ENCODE results near the gene NRDC.
"Not testable (repeated sequence)": the region's sequence is repeated elsewhere in the genome, so short reads cannot be mapped to it uniquely, and the experiment has no call there.

The NRDC gene

DNA sequence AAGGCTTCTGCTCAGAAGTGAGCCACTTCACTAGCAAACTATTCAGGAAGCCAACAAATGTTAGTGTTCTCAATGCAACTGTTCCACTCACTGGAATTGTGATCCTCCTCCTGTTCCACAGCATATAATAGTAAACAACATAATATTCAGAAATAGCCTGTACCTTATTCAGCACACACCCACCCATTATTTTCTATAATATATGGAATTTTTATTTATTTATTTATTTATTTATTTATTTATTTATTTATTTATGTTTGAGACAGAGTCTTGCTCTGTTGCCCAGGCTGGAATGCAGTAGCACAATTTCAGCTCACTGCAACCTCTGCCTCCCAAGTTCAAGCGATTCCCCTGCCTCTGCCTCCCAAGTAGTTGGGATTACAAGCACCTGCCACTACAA is 5.3 kb downstream of the NRDC start:
- not testable (repeated sequence) for H2AFZ ChIP-seq (ENCODE audit: low read depth, low read length); H3K79me1 ChIP-seq (replicated peaks; ENCODE audit: low read length, poor library complexity, severe bottlenecking); H4K8ac ChIP-seq (ENCODE audit: low read length); H3K36me3 ChIP-seq (ENCODE audit: control insufficient read depth in 1 of 2, insufficient read depth in 2 of 2, low read depth in 1 of 2, low read length in 2 of 2); H3K27me3 ChIP-seq (ENCODE audit: control insufficient read depth in 1 of 2, insufficient read depth in 1 of 2, low read length in 2 of 2); H2BK12ac ChIP-seq (ENCODE audit: low read length in 2 of 2); H3K27ac ChIP-seq (ENCODE audit: low read length, poor library complexity, severe bottlenecking); H3K18ac ChIP-seq (ENCODE audit: low read depth in 1 of 2, low read length in 2 of 2); H2BK5ac ChIP-seq (ENCODE audit: low read depth, low read length, poor library complexity, severe bottlenecking); H3K4me3 ChIP-seq (ENCODE audit: insufficient read depth in 1 of 2, low read depth in 1 of 2, low read length in 2 of 2); H2AK5ac ChIP-seq (ENCODE audit: low read length, severe bottlenecking); H2BK120ac ChIP-seq (ENCODE audit: low read depth, low read length); H3K14ac ChIP-seq (ENCODE audit: low read length in 2 of 2); H4K91ac ChIP-seq (ENCODE audit: low read length); H3K23ac ChIP-seq (ENCODE audit: low read length in 2 of 2); H3K4me2 ChIP-seq (ENCODE audit: low read length, poor library complexity, severe bottlenecking); H3K4me1 ChIP-seq (ENCODE audit: control insufficient read depth, insufficient read depth, low read depth, low read length); H3K9me3 ChIP-seq (ENCODE audit: control insufficient read depth, low read length); H3K9ac ChIP-seq (ENCODE audit: low read length); DNase-seq; H2BK15ac ChIP-seq (ENCODE audit: low read depth, poor library complexity, severe bottlenecking); H3K4ac ChIP-seq (ENCODE audit: low read depth in 1 of 2, low read length in 2 of 2)
- 97% methylated on average over 1 of the region's 1 CpG for WGBS

- 98% methylated on average over 6 of the region's 6 CpGs for WGBS
- no peak for DNase-seq
- no peak overlapping the region for H2AK5ac ChIP-seq (ENCODE audit: low read length, severe bottlenecking)
- no peak overlapping the region for H2AFZ ChIP-seq (ENCODE audit: low read depth, low read length)
- H2BK12ac ChIP-seq (ENCODE audit: low read length in 2 of 2) = no peak overlapping the region
- H3K27me3 ChIP-seq (ENCODE audit: control insufficient read depth in 1 of 2, insufficient read depth in 1 of 2, low read length in 2 of 2) = no peaks in the 10 kb centered on the region
- no peak overlapping the region for H3K9ac ChIP-seq (ENCODE audit: low read length)
- H3K14ac ChIP-seq (ENCODE audit: low read length in 2 of 2) = no peak overlapping the region
- no peak overlapping the region for H3K23ac ChIP-seq (ENCODE audit: low read length in 2 of 2)
- no peak overlapping the region for H2BK15ac ChIP-seq (ENCODE audit: low read depth, poor library complexity, severe bottlenecking)
- H4K8ac ChIP-seq (ENCODE audit: low read length) = no peak overlapping the region
- H3K27ac ChIP-seq (ENCODE audit: low read length, poor library complexity, severe bottlenecking) = no peak overlapping the region
- no peak overlapping the region for H3K4me2 ChIP-seq (ENCODE audit: low read length, poor library complexity, severe bottlenecking)
- H3K79me1 ChIP-seq (replicated peaks; ENCODE audit: low read length, poor library complexity, severe bottlenecking) = peaks cover 2% of the 10 kb centered on the region
- no peak overlapping the region for H3K18ac ChIP-seq (ENCODE audit: low read depth in 1 of 2, low read length in 2 of 2)
- H2BK120ac ChIP-seq (ENCODE audit: low read depth, low read length) = no peak overlapping the region
- H3K9me3 ChIP-seq (ENCODE audit: control insufficient read depth, low read length) = no peaks in the 10 kb centered on the region
- no peak overlapping the region for H2BK5ac ChIP-seq (ENCODE audit: low read depth, low read length, poor library complexity, severe bottlenecking)
- peaks cover 9% of the 10 kb centered on the region for H3K4me1 ChIP-seq (ENCODE audit: control insufficient read depth, insufficient read depth, low read depth, low read length)
- H3K36me3 ChIP-seq (ENCODE audit: control insufficient read depth in 1 of 2, insufficient read depth in 2 of 2, low read depth in 1 of 2, low read length in 2 of 2) = peaks cover 8 to 10% of the 10 kb centered on the region in 2 experiments
- no peak overlapping the region for H4K91ac ChIP-seq (ENCODE audit: low read length)
- H3K4ac ChIP-seq (ENCODE audit: low read depth in 1 of 2, low read length in 2 of 2) = no peak overlapping the region
- no peak overlapping the region for H3K4me3 ChIP-seq (ENCODE audit: insufficient read depth in 1 of 2, low read depth in 1 of 2, low read length in 2 of 2)
These were observed 7.1 kb downstream of the NRDC start for GRCh38 chr1:51871351-51871975.

GRCh38 chr1:51870603-51871350 is 7.8 kb downstream of the NRDC start:
- Histone ChIP-seq H2AFZ (ENCODE audit: low read depth, low read length) (no peak overlapping the region), H3K23ac (ENCODE audit: low read length in 2 of 2) (no peak overlapping the region), H3K4me3 (ENCODE audit: insufficient read depth in 1 of 2, low read depth in 1 of 2, low read length in 2 of 2) (no peak overlapping the region), H4K8ac (ENCODE audit: low read length) (no peak overlapping the region), H3K4ac (ENCODE audit: low read depth in 1 of 2, low read length in 2 of 2) (no peak overlapping the region), H3K27ac (ENCODE audit: low read length, poor library complexity, severe bottlenecking) (no peak overlapping the region), H3K27me3 (ENCODE audit: control insufficient read depth in 1 of 2, insufficient read depth in 1 of 2, low read length in 2 of 2) (no peaks in the 10 kb centered on the region), H2BK5ac (ENCODE audit: low read depth, low read length, poor library complexity, severe bottlenecking) (no peak overlapping the region), H3K4me2 (ENCODE audit: low read length, poor library complexity, severe bottlenecking) (no peak overlapping the region), H3K79me1 (replicated peaks; ENCODE audit: low read length, poor library complexity, severe bottlenecking) (peaks cover 2% of the 10 kb centered on the region), H2AK5ac (ENCODE audit: low read length, severe bottlenecking) (no peak overlapping the region), H3K14ac (ENCODE audit: low read length in 2 of 2) (no peak overlapping the region), H2BK15ac (ENCODE audit: low read depth, poor library complexity, severe bottlenecking) (no peak overlapping the region), H2BK120ac (ENCODE audit: low read depth, low read length) (no peak overlapping the region), H4K91ac (ENCODE audit: low read length) (no peak overlapping the region), H3K9me3 (ENCODE audit: control insufficient read depth, low read length) (no peaks in the 10 kb centered on the region), H3K9ac (ENCODE audit: low read length) (no peak overlapping the region), H2BK12ac (ENCODE audit: low read length in 2 of 2) (no peak overlapping the region), H3K36me3 (ENCODE audit: control insufficient read depth in 1 of 2, insufficient read depth in 2 of 2, low read depth in 1 of 2, low read length in 2 of 2) (peaks cover 8 to 10% of the 10 kb centered on the region in 2 experiments), H3K4me1 (ENCODE audit: control insufficient read depth, insufficient read depth, low read depth, low read length) (peaks cover 10% of the 10 kb centered on the region), H3K18ac (ENCODE audit: low read depth in 1 of 2, low read length in 2 of 2) (no peak overlapping the region)
- WGBS = 97% methylated on average over 6 of the region's 7 CpGs
- DNase-seq = no peak

DNA sequence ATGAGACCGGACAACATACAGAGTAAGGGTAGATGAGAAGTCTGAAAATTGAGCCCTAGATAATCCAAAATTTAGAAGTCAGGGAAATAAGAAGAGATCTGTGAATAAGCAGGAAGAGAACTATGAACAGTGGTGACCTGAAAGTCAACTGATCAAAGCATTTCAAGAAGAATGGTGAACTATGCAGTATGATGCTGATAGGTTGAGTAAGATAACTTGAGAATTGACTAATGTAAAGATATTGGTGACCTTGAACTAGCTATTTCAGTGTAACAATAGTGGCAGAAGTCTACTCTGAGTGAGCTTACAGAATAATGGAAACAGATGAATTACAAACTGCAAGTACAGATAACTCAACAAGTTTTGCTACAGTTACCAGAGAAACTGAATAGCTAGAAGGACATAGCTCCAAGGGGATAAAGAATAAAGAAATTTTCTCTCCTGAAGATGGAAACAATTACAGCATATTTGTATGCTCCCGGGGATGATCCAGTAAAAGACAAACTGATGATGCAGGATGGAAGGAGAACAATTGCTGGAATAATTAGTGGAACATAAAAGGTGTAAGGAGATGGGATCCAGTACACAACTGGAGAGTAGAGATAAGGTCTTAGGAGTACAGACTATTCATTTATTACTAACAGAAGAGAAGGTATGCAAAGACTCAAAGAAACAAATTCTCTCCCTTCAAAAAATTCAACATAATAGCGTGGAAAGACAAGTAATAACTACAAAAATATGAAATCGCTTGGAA is 10.9 kb downstream of the NRDC start:
- Histone ChIP-seq H3K27ac (ENCODE audit: low read length, poor library complexity, severe bottlenecking) (no peak overlapping the region), H3K27me3 (ENCODE audit: control insufficient read depth in 1 of 2, insufficient read depth in 1 of 2, low read length in 2 of 2) (no peaks in the 10 kb centered on the region), H3K4ac (ENCODE audit: low read depth in 1 of 2, low read length in 2 of 2) (no peak overlapping the region), H3K79me1 (replicated peaks; ENCODE audit: low read length, poor library complexity, severe bottlenecking) (peaks cover 2% of the 10 kb centered on the region), H2AFZ (ENCODE audit: low read depth, low read length) (no peak overlapping the region), H3K9me3 (ENCODE audit: control insufficient read depth, low read length) (no peaks in the 10 kb centered on the region), H3K23ac (ENCODE audit: low read length in 2 of 2) (no peak overlapping the region), H2AK5ac (ENCODE audit: low read length, severe bottlenecking) (no peak overlapping the region), H2BK120ac (ENCODE audit: low read depth, low read length) (no peak overlapping the region), H4K8ac (ENCODE audit: low read length) (no peak overlapping the region), H2BK12ac (ENCODE audit: low read length in 2 of 2) (no peak overlapping the region), H2BK15ac (ENCODE audit: low read depth, poor library complexity, severe bottlenecking) (no peak overlapping the region), H4K91ac (ENCODE audit: low read length) (no peak overlapping the region), H3K9ac (ENCODE audit: low read length) (no peak overlapping the region), H2BK5ac (ENCODE audit: low read depth, low read length, poor library complexity, severe bottlenecking) (no peak overlapping the region), H3K4me1 (ENCODE audit: control insufficient read depth, insufficient read depth, low read depth, low read length) (peaks cover 6% of the 10 kb centered on the region), H3K18ac (ENCODE audit: low read depth in 1 of 2, low read length in 2 of 2) (no peak overlapping the region), H3K4me2 (ENCODE audit: low read length, poor library complexity, severe bottlenecking) (no peak overlapping the region), H3K4me3 (ENCODE audit: insufficient read depth in 1 of 2, low read depth in 1 of 2, low read length in 2 of 2) (no peak overlapping the region), H3K36me3 (ENCODE audit: control insufficient read depth in 1 of 2, insufficient read depth in 2 of 2, low read depth in 1 of 2, low read length in 2 of 2) (peaks cover 3 to 5% of the 10 kb centered on the region in 2 experiments), H3K14ac (ENCODE audit: low read length in 2 of 2) (no peak overlapping the region)
- no peak for DNase-seq
- WGBS = over 99% methylated on average over 4 of the region's 4 CpGs

Measured in mesenchymal stem cell (in vitro differentiated cells and primary cell).